ENCODE results near the gene TMPRSS9.

- no peak for TF ChIP-seq EZH2 (IDR thresholded peaks at IDR 0.05; ENCODE audit: borderline replicate concordance, low read length)
- TF ChIP-seq, protein P1, sequence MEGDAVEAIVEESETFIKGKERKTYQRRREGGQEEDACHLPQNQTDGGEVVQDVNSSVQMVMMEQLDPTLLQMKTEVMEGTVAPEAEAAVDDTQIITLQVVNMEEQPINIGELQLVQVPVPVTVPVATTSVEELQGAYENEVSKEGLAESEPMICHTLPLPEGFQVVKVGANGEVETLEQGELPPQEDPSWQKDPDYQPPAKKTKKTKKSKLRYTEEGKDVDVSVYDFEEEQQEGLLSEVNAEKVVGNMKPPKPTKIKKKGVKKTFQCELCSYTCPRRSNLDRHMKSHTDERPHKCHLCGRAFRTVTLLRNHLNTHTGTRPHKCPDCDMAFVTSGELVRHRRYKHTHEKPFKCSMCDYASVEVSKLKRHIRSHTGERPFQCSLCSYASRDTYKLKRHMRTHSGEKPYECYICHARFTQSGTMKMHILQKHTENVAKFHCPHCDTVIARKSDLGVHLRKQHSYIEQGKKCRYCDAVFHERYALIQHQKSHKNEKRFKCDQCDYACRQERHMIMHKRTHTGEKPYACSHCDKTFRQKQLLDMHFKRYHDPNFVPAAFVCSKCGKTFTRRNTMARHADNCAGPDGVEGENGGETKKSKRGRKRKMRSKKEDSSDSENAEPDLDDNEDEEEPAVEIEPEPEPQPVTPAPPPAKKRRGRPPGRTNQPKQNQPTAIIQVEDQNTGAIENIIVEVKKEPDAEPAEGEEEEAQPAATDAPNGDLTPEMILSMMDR (conservative IDR thresholded peaks at IDR 0.05 in 1 of 2, IDR thresholded peaks at IDR 0.05 in 1 of 2; ENCODE audit: extremely low read depth in 1 of 2, insufficient read depth in 1 of 2, low read depth in 1 of 2, low read length in 2 of 2) = no peak
Measured at GRCh38 chr19:2425622-2426581, 65.8 kb downstream of the TMPRSS9 start.
